NCI-H82 (cell line): Measurements from ENCODE around the gene SOX6.

Experiments used
- DNase-seq: peaks from one replicate; lab custom pipeline; 2025; lab: John Stamatoyannopoulos, UW

SOX6 gene

GRCh38 chr11:16317712-16318111, 38.6 kb downstream of the SOX6 start:
- DNase-seq: no peak

GRCh38 chr11:16313846-16314245, 42.5 kb downstream of the SOX6 start:
- no peak for DNase-seq

- peak; percentile 56 for DNase-seq
Observed at GRCh38 chr11:16312233-16312765, 44.0 kb downstream of the SOX6 start.

- no peak for DNase-seq
Observed at GRCh38 chr11:16311831-16312230, 44.5 kb downstream of the SOX6 start.

DNA sequence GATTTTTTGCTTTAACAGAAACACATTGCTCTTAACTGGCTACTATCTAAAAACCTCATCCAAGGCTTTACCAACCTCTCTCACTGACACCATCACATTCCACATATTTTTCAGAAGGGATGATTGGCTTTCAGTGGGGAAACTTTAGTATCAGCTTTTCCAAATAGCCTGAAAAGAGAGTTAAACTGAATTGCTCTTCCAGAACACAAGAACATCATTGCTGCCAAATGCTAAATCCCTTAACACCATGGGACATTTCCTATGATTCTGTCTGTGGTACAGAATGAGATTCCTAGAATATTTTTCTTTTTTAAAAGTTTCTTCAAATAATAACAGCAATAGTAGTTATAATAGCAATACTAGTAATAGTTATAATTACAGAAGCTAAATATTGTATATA, 45.4 kb downstream of the SOX6 start:
- no peak for DNase-seq

GRCh38 chr11:16309226-16309625, 47.1 kb downstream of the SOX6 start:
- no peak for DNase-seq

GRCh38 chr11:16301462-16301861, 54.9 kb downstream of the SOX6 start:
- DNase-seq: no peak

DNA sequence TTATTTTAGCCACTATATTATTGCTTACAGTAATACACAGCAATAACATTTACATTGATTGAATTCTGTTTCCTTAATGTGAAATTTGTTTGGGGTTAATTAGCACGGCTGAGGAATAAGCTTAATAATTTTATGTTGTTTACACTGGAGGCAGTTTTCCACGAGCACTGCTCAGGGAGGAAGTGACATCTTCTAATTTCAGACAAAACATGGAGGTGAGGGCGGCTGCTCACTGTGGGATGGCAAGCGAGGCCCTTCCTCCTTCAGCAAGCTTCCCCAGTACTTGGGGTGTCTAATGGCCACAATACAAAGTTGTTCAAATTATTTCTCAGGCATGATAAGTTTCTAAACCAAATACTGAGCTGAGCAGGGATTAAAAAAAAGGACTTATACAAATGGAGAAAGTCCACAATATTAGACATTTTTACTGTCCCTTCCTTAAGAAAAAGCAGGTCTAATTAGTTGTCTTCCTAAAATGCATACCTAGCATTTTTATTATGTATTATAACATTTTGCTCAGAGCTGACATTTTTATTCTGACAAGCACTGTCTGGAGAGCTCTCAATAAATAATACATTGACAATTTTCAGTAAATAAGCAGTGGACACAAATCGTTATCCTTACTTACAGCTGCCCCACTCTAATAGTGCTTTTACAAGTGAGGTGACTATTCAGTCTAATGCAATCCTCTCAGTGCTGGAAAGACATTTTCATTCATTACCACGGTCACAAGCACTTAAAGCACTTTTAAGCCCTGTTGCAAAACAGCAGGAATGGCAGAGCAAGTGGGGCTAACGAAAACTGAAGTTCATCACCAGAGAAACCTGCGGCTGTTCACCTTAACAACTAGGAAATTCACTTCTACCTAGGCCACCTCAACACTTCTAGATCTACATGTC, 56.2 kb downstream of the SOX6 start:
- DNase-seq: peak; percentile 9

GRCh38 chr11:16299390-16299789, 57.0 kb downstream of the SOX6 start:
- DNase-seq: no peak

GRCh38 chr11:16297332-16297731, 59.0 kb downstream of the SOX6 start:
- DNase-seq: peak; percentile 56

- DNase-seq: peak; percentile 56
Observed at GRCh38 chr11:16296273-16296672, 60.1 kb downstream of the SOX6 start.

DNA sequence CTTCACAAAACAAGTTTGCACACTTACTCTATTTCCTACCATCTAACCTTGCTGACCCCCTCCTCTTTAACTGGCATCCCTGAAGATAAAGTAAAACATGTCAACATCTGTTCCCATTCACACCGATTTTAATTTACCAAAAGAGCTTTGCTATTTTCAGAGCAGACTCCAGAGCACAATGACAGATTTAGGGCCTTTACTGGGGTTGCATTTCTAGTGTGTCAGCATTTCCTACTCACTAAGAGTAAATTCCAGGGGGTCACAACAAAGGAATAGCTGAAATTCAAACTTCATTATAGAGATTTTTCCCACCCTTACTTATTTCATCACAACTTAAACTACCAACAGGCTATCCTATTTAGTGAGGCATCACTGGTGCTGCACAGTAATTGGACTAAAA, 60.8 kb downstream of the SOX6 start:
- peak; percentile 29 for DNase-seq

DNA sequence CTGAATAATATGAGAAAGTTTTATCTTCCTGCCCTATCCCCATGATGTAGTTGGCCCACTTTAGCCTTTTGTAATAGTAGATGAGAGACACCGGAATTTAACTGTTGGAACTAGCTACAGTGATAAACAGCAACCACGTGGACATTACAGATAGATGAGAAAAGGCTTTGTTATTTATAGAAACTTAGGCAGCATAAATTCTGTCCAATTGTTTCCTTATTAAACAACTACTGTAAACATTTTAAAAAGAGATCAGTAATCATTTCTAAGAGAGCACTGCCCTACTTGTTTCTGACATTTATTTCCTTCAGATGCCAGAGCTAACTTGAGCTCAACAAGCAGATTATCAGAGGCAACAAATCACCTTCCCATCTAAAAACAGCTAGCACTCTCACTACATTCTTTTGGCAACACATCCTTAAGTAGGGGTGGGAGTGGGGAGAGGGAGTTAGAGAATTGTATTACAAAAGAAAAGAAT, 63.1 kb downstream of the SOX6 start:
- DNase-seq: peak; percentile 65

DNA sequence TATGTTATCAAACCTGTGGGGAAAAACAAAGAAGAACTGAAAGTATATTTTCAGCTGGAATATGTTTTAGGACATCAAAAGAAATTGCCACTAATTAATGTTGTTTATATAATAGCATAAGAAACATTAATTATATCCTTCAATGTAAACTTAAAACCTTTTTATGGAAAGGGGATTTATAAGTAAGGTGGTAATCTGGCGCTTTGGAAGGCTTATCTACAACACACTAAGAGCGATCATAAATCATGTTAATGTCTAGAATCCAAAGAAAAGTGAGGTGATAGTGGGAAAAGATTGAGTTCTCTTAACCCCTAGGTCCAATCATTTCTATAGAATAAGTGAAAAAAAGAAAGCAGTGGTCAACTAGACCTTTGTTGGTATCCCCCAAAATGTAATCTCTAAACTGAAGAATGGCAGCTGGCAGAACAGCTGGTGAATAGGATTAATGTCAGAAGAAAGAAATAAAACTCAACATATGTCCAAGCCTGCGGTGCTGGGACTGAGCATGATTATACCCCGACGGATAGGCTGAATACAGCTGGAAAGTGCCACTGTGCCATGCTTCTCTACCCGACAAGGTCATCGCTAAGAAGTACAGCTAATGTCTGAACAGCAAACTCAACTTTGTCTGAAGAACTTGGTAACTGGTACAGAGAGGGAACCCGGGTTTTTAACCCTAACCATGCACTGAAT, 64.0 kb downstream of the SOX6 start:
- peak; percentile 95 for DNase-seq

DNA sequence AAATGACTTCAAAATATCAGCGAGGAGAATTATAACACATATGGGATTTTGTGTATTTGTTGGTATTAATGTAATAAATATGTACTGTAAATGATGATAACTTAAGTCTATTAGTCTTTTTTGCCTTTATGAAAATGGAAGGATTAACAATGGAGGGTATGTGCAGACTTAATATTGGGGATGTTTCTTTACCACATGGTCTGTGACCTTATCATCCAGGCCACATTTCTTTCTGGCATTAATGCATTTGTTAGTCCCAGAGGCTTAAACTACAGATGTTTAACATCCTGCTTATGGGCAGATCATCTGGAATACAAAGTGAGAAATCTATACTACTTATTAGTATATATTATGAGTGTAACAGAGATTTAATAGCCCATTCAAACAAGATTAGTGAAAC, 64.6 kb downstream of the SOX6 start:
- peak; percentile 88 for DNase-seq

DNA sequence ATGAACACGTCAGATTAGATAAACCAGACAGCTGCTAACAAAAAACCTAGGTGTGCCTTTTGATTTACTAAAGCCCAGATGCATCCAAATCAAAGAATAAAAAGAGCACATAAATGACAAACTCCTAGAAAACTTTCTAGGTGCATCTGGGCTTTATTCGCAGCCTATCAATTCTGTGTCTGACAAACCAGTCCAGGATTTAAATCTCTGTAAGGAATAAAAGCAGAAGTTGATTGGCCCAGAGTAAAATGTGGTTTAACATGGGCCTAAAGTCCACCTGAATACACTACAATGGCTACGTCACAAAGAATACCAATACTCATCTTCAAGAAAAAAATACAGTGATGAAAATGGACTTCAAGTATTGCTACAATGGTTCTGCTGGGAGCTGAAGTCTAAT, 66.8 kb downstream of the SOX6 start:
- DNase-seq: no peak

DNA sequence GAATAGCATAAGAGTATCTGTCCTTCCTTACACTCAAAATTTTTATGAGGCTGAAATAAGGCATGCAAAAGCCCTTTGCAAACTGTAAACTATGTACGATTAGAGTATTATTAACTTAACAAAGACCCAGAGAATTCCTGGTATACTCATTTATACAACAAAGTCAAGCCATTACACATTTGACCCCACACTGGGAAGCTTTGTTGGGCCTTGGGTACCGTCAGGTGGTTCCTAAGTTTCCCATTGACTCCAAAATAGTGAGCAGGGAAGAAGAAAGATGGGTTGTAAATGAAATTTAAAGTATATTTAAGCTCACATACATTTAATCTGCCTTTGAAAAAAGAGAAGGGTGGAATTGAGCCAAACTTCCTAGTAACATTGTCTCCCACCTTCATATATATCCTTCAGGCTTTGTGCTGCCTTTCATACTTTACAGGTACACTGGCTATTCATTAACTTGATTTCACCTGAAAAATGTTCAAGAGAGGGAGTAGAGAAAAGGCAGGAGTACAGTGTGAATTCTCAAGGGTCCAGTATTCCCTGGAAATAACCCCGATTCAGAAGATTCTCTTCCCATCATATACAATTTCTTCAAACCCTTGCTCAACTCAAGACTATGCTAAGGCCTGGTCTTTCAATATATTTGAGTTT, 68.6 kb downstream of the SOX6 start:
- DNase-seq: no peak

DNA sequence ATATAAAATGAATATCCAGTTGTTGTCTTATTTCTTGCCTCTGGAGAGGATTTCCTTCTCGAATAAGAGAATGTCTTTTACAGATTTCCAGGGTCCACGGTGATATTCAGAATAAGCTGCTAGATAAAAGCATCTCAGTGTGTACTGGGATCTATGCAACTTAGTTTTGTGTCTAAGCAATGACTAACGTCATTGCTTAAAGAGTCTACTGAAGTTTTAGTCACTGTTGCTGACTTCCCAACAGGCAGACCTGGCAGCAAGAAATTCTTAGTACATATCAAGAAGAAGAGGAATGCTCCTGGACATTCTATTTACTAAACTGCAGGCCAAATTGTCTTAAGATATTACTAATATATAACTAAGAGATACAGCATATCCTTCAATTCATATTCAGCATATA, 70.3 kb downstream of the SOX6 start:
- DNase-seq: no peak

GRCh38 chr11:16280256-16280682, 76.1 kb downstream of the SOX6 start:
- DNase-seq: peak; percentile 38

DNA sequence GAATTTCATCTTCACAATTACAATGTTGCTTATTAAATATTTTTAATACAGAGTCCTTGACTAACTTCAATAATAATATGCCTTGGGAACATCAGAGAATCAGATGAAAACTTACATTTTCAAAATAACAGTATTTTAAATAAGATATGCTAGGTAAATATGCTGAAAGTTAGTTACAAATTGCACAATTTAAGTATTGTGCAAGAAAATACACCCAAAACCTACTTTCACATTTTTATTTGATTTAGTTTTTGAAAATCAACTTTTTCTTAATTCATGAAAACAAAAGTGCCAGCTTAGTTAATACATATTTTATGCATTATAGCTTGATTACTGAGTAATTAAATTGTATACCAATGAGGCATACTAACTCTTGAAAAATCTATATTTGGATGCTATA, 76.8 kb downstream of the SOX6 start:
- DNase-seq: no peak

- DNase-seq: no peak
Observed at GRCh38 chr11:16278979-16279378, 77.4 kb downstream of the SOX6 start.

GRCh38 chr11:16278273-16278672, 78.1 kb downstream of the SOX6 start:
- no peak for DNase-seq
